ENCODE results near the gene FAM3C. TPM values are rescaled to one million over a fixed set of nuclear protein-coding genes. Genes with fewer than 3 reads are reported as not detected.

Gene FAM3C
- total RNA-seq, 1 donor from 2014 or later: 51.0 TPM

DNA sequence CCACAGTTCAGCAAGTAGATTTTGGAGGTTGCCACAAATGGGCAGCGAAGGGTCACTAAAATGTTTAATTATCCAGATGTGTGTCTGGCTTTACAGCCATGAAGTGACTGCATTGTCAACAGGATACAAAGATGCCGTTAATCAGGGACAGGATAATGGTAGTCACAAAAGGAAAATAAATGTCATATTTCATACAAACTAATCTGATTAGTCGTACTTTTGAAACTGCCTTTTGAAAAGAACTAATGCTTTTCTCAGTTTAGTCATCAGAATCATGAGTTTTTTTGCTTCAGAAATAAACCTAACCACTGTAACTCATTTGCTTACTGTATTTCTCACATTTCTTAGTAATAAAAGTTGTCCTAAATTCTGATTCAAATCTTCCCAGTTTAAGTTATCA lies 89.5 kb downstream of the FAM3C start:
- no peak for DNase-seq (ENCODE audit: low spot score)
- intact Hi-C loops (cut with DNase I): no loop called here

DNA sequence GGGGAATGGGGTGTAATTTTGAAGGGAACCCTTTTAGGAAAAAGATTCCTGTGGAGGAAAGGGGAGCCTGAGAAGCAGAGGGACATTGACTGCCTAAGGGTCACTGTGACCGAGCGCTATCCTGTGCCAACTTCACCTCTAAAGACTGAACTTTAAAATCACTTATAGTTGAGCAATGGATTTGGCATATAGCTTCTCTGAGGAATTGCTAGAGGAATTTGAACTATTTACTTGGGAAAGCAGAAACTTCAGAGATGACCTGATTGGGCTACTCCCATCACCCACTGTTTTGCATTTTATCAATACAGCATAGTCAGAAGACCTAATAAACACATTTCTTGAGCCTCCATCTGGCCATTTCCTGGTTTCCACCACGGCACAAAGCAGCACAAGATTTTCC lies 91.0 kb downstream of the FAM3C start:
- DNase-seq (ENCODE audit: low spot score): no peak
- intact Hi-C loops (cut with DNase I): no loop called here

DNA sequence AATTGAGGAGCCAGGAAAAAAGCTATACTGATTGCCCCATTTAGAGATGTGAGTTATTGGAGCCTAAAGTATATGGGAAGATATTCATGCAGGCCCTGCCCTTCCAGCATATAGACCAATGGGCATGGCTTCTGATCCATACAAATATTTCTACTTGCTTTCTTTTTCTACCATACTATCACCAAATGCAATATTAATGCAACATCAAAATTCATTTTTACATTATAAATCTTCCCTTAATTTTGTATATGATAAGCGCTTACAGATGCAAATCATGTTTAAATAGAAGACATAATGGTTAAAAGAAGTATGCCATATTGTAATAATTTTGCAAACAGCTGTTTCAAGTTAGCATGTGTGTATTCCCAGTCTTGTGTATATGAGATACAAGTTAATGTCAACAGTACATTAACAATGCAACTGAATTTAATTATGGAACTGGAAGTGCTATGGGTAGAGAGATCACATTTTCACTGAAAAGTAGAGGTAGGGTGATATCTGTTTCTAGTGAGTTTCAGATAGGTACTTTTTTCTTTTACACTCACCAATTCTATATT lies 91.9 kb downstream of the FAM3C start:
- no peak for DNase-seq (ENCODE audit: low spot score)
- intact Hi-C loops (cut with DNase I): no loop called here

DNA sequence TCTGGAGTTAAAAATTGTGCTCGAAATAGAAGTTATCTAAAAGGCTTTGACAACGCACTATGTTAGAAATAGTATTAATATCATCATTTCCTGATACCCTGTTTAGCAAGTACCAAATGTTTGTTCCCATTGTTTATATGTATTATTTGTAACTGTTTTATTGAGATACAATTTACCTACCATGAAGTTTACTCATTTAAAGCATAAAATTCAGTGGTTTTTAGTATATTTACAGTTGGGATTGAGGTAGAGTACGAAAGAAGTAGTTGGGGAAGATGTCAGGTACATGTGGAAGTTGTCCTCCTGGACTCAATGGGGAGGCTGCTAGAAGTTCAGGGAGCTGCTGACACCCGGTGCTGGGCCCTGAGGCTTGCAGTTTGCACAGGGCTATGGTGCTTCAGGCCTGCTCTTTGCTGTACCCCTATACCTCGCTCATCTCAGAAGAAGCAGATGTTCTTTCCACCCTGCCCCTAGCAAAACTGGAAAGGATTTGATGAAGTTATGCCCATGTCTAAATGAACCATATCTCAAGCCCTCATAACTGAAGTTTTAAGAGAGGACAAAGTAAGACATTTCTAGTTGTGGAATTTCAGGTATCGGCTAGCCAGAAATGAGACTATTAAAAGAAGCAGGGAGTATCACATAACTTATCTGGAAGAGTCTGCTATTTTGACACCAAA lies 92.5 kb downstream of the FAM3C start:
- no peak for DNase-seq (ENCODE audit: low spot score)
- intact Hi-C loops (cut with DNase I): no loop called here

DNA sequence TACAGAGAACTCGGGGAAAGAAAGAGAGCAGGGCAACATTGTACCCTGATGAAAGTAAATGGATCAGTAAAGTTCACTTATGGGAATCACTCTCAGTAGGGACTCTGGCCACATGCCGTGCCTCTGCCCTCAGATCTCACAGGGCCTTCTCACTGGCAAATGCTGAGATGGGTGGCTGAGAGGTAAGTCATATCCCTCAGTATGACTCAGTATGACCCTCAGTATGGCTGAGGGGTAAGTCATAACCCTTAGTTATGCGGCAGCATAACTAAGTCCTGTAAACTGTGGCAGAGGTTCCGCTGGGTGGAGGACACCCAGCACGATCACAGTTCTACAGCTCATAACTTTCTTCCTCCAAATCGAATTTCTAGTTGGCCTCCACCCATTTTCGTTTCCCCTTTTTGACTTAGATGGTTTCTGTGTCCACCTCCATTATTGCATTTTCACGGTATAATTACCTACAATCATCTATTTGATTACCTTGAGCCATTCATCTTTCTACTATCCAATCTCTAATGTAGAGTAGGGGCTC lies 93.8 kb downstream of the FAM3C start:
- no peak for DNase-seq (ENCODE audit: low spot score)
- intact Hi-C loops (cut with DNase I): no loop called here

DNA sequence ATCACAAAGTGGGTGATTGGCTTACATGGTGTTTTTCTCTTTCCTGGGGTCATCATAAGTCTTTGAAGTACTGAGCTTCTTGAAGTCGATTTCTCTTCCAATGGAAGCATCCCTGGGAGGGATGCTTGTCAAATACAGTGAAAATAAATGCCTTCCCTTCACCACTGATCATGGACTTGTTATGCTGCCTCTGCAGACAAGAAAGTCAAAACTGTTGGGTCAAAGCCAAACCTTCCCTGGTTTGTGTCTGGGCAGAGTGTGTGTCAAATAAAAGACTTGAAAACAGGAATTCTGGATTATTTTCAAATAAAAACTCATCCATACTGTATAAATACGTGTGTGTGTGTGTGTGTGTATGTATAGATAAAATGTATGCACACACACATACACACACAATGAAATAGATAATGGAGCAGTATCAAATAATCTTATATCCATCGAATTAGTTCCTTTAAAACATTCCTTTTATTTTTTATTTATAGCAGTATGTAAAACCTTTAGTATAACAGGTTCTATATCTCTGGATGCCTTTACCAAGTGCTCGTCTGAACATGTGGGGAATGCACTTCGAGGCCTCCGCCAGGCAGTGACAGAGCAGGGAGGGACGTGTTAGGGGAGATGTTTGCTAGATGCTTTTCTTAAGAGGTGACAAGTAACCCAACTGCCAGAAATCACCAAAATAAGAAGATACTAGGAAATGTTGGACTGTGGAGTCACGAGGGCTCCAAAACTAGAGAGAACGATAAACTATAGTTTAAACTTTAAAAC lies 94.5 kb downstream of the FAM3C start:
- intact Hi-C loops (cut with DNase I): no loop called here
- no peak for DNase-seq (ENCODE audit: low spot score)

DNA sequence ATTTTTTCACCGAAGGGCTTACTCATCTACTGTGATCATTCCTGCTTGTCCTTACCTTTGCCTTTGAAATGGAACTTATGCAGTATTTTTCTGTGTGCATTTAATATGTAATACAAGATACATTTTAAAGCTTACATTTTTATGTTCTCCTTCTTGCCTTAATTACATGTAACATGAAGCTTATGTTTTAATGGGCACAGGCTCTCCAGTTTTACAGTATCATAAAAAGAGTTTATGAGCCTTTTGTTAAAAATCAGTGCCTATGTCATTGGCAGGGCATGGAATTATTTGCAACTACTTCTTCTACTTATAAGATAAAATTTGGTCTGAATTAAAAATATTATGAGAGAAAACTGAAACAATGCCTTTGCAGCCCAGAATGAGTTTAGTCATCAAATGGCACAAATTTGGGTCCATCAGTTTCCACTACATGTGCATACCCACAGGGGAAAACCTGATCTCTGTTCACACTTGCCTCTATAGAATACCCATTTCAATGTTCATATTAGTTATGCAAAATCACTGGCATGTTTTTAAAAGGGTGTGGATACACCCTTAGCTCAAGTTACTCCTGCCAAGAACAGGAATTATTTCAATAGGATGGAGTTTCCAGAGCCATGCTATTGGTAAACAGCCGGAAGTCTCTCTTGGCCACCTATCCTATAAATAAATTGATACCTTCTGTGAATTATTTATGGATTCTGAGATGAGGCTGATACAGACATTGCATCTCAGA lies 95.3 kb downstream of the FAM3C start:
- DNase-seq (ENCODE audit: low spot score): no peak
- intact Hi-C loops (cut with DNase I): no loop called here

Other genes with a start within 250 kb of the FAM3C start
- 0.11 TPM for gene WNT16, start 67.3 kb downstream of the FAM3C start, total RNA-seq